Measurements from ENCODE around the gene GNAT1.
A peak's percentile ranks its signal among the peaks of the same experiment; 100 is the strongest.
"Not testable (repeated sequence)": the region's sequence is repeated elsewhere in the genome, so short reads cannot be mapped to it uniquely, and the experiment has no call there.

Gene GNAT1

GRCh38 chr3:50222169-50222528 is 30.7 kb downstream of the GNAT1 start:
- peaks cover 15% of the 10 kb centered on the region for H3K4me1 ChIP-seq (ENCODE audit: low read length)
- no peak overlapping the region for H3K4me3 ChIP-seq (ENCODE audit: low read length)
- H3K27me3 ChIP-seq (ENCODE audit: low read depth, low read length), result peaks cover 6% of the 10 kb centered on the region
- H3K27ac ChIP-seq (ENCODE audit: low read length), result no peak overlapping the region
- H4K20me1 ChIP-seq (ENCODE audit: insufficient read depth, low read length), result no peaks in the 10 kb centered on the region
- H2AFZ ChIP-seq (ENCODE audit: low read depth, low read length), result no peak overlapping the region
- TF ChIP-seq CTCF (IDR thresholded peaks at IDR 0.05; ENCODE audit: low read depth, low read length), result no peak
- TF ChIP-seq EZH2phosphoT487 (IDR thresholded peaks at IDR 0.05; ENCODE audit: low read depth), result no peak
- H3K9ac ChIP-seq (ENCODE audit: low read length), result no peak overlapping the region
- no peaks in the 10 kb centered on the region for H3K79me2 ChIP-seq (ENCODE audit: low read length)
- H3K9me3 ChIP-seq (ENCODE audit: insufficient read depth, low read length), result no peaks in the 10 kb centered on the region
- H3K4me2 ChIP-seq (ENCODE audit: low read length), result no peak overlapping the region
- H3K36me3 ChIP-seq (replicated peaks; ENCODE audit: low read depth, low read length), result no peaks in the 10 kb centered on the region

GRCh38 chr3:50224639-50225038 is 33.2 kb downstream of the GNAT1 start:
- no peak for TF ChIP-seq EZH2phosphoT487 (IDR thresholded peaks at IDR 0.05; ENCODE audit: low read depth)
- TF ChIP-seq CTCF (IDR thresholded peaks at IDR 0.05; ENCODE audit: low read depth, low read length), result no peak
- no peak overlapping the region for H2AFZ ChIP-seq (ENCODE audit: low read depth, low read length)
- no peak overlapping the region for H3K4me3 ChIP-seq (ENCODE audit: low read length)
- H4K20me1 ChIP-seq (ENCODE audit: insufficient read depth, low read length), result no peaks in the 10 kb centered on the region
- peaks cover 3% of the 10 kb centered on the region; the same call in 1 of the 2 replicates for H3K27me3 ChIP-seq (ENCODE audit: low read depth, low read length)
- no peaks in the 10 kb centered on the region for H3K9me3 ChIP-seq (ENCODE audit: insufficient read depth, low read length)
- H3K27ac ChIP-seq (ENCODE audit: low read length), result no peak overlapping the region
- H3K9ac ChIP-seq (ENCODE audit: low read length), result no peak overlapping the region
- no peaks in the 10 kb centered on the region for H3K36me3 ChIP-seq (replicated peaks; ENCODE audit: low read depth, low read length)
- peaks cover 9% of the 10 kb centered on the region; the same call in 1 of the 2 replicates for H3K79me2 ChIP-seq (ENCODE audit: low read length)
- peaks cover 18% of the 10 kb centered on the region for H3K4me1 ChIP-seq (ENCODE audit: low read length)
- no peak overlapping the region for H3K4me2 ChIP-seq (ENCODE audit: low read length)

- no peak for TF ChIP-seq CTCF (IDR thresholded peaks at IDR 0.05; ENCODE audit: low read depth, low read length)
- TF ChIP-seq EZH2phosphoT487 (IDR thresholded peaks at IDR 0.05; ENCODE audit: low read depth), result no peak
- peak overlapping the region; percentile 79 for H3K27ac ChIP-seq (ENCODE audit: low read length)
- no peaks in the 10 kb centered on the region for H3K36me3 ChIP-seq (replicated peaks; ENCODE audit: low read depth, low read length)
- H3K79me2 ChIP-seq (ENCODE audit: low read length), result peaks cover 11% of the 10 kb centered on the region; the same call in 1 of the 2 replicates
- peaks cover 22% of the 10 kb centered on the region for H3K4me1 ChIP-seq (ENCODE audit: low read length)
- H4K20me1 ChIP-seq (ENCODE audit: insufficient read depth, low read length), result no peaks in the 10 kb centered on the region
- H2AFZ ChIP-seq (ENCODE audit: low read depth, low read length), result peak overlapping the region; percentile 69
- peaks cover 3% of the 10 kb centered on the region; the same call in 1 of the 2 replicates for H3K27me3 ChIP-seq (ENCODE audit: low read depth, low read length)
- H3K9me3 ChIP-seq (ENCODE audit: insufficient read depth, low read length), result no peaks in the 10 kb centered on the region
- peak overlapping the region; percentile 85 for H3K9ac ChIP-seq (ENCODE audit: low read length)
- H3K4me2 ChIP-seq (ENCODE audit: low read length), result peak overlapping the region; percentile 91
- H3K4me3 ChIP-seq (ENCODE audit: low read length), result peak overlapping the region; percentile 83
Observed at GRCh38 chr3:50226888-50227389, 35.5 kb downstream of the GNAT1 start.

- Histone ChIP-seq H3K4me2 (ENCODE audit: low read length) (peak overlapping the region; percentile 91), H3K27ac (ENCODE audit: low read length) (peak overlapping the region; percentile 79), H3K36me3 (replicated peaks; ENCODE audit: low read depth, low read length) (no peaks in the 10 kb centered on the region), H4K20me1 (ENCODE audit: insufficient read depth, low read length) (no peaks in the 10 kb centered on the region), H3K27me3 (ENCODE audit: low read depth, low read length) (peaks cover 3% of the 10 kb centered on the region; the same call in 1 of the 2 replicates), H3K9me3 (ENCODE audit: insufficient read depth, low read length) (no peaks in the 10 kb centered on the region), H3K9ac (ENCODE audit: low read length) (peak overlapping the region; percentile 86), H3K79me2 (ENCODE audit: low read length) (peaks cover 11% of the 10 kb centered on the region; the same call in 1 of the 2 replicates), H3K4me3 (ENCODE audit: low read length) (peak overlapping the region; percentile 83), H2AFZ (ENCODE audit: low read depth, low read length) (peak overlapping the region; percentile 69; the same call in 1 of the 2 replicates), H3K4me1 (ENCODE audit: low read length) (peaks cover 22% of the 10 kb centered on the region)
- peak; percentile 82 for TF ChIP-seq CTCF (IDR thresholded peaks at IDR 0.05; ENCODE audit: low read depth, low read length)
- TF ChIP-seq EZH2phosphoT487 (IDR thresholded peaks at IDR 0.05; ENCODE audit: low read depth), result no peak
Observed at GRCh38 chr3:50227390-50228183, 36.2 kb downstream of the GNAT1 start.

- Histone ChIP-seq H3K9ac (ENCODE audit: low read length) (peak overlapping the region; percentile 86), H3K4me3 (ENCODE audit: low read length) (peak overlapping the region; percentile 83), H3K27ac (ENCODE audit: low read length) (peak overlapping the region; percentile 51; the same call in 1 of the 2 replicates), H3K4me2 (ENCODE audit: low read length) (peak overlapping the region; percentile 77), H3K4me1 (ENCODE audit: low read length) (peaks cover 22% of the 10 kb centered on the region), H3K79me2 (ENCODE audit: low read length) (peaks cover 11% of the 10 kb centered on the region; the same call in 1 of the 2 replicates)
- H3K9me3 ChIP-seq (ENCODE audit: insufficient read depth, low read length); H3K27me3 ChIP-seq (ENCODE audit: low read depth, low read length); H2AFZ ChIP-seq (ENCODE audit: low read depth, low read length); H3K36me3 ChIP-seq (replicated peaks; ENCODE audit: low read depth, low read length); H4K20me1 ChIP-seq (ENCODE audit: insufficient read depth, low read length): not testable (repeated sequence)
Observed at GRCh38 chr3:50228184-50228763, 36.9 kb downstream of the GNAT1 start.

Data from OCI-LY3 (cell line).